Cardiac fibroblast (primary cell): ENCODE results near the gene KXD1.

Experiments
- DNase-seq, 2 donors: peaks; one replicate each; pipeline versions ENCODE4 v3.0.0 to v3.0.0-alpha.2; 2010; ENCODE audit warnings: low read depth in 2 of 2
- H3K4me3 ChIP-seq, 2 donors: replicated peaks in 1 of 2; 1 replicate in 1 of 2; 2 replicates in 1 of 2; pipeline ENCODE4 v1.5.1; 2011; ENCODE audit warnings: low read depth in 2 of 2, low read length in 2 of 2, mild to moderate bottlenecking in 2 of 2, moderate library complexity in 1 of 2
- CTCF ChIP-seq: IDR thresholded peaks from one replicate; pipeline ENCODE4 v1.5.1; 2011; ENCODE audit warnings: low read depth, mild to moderate bottlenecking, low read length, inconsistent platforms

The KXD1 gene

GRCh38 chr19:18577365-18577914, 19.8 kb downstream of the KXD1 start:
- TF ChIP-seq CTCF, result no peak
- no peak overlapping the region for H3K4me3 ChIP-seq
- DNase-seq, result no peak

- H3K4me3 ChIP-seq, result no peak overlapping the region
- TF ChIP-seq CTCF, result no peak
- no peak for DNase-seq
These were observed 22.6 kb downstream of the KXD1 start for GRCh38 chr19:18580311-18580710.

- no peak overlapping the region for H3K4me3 ChIP-seq
- DNase-seq, result no peak
- TF ChIP-seq CTCF, result peak; percentile 7
These were observed 28.6 kb downstream of the KXD1 start for GRCh38 chr19:18586306-18586705.

GRCh38 chr19:18587561-18587960, 29.9 kb downstream of the KXD1 start:
- DNase-seq, result no peak
- no peak overlapping the region for H3K4me3 ChIP-seq
- TF ChIP-seq CTCF, result no peak

GRCh38 chr19:18587962-18588610, 30.4 kb downstream of the KXD1 start:
- H3K4me3 ChIP-seq, result peak overlapping the region; percentile 64 to 82
- no peak for TF ChIP-seq CTCF
- DNase-seq, result no peak

GRCh38 chr19:18588611-18589379, 31.1 kb downstream of the KXD1 start, which contains the start of gene REX1BD:
Gene REX1BD, plus strand, starts transcription at chr19:18588798. Its CDS starts 4 bp downstream, at chr19:18588802.
- DNase-seq, result peak; percentile 77 to 88
- peak within 1 kb of the TSS; percentile 64 to 82 for H3K4me3 ChIP-seq
- peak; percentile 79 for TF ChIP-seq CTCF
